OCI-LY1 (cell line): ENCODE results near the gene CHST15.

Source experiments
- H2AFZ ChIP-seq: fragments of 200-600 bp; sonication (generic), shearing (Covaris generic); 2 replicates; pipeline ENCODE4 v1.6.0; 2014; ENCODE audit warnings: antibody characterized with exemption, mild to moderate bottlenecking, low read length
- H3F3A ChIP-seq: fragments of 200-600 bp; sonication (generic), shearing (Covaris generic); 2 replicates; pipeline ENCODE4 v1.6.0; 2014; ENCODE audit warnings: mild to moderate bottlenecking, antibody characterized with exemption, low read length, moderate library complexity; ENCODE audit not compliant: insufficient read depth
- H3K27ac ChIP-seq: fragments of 200-600 bp; sonication (generic); 2 replicates; pipeline ENCODE4 v1.5.1; 2014; ENCODE audit warnings: low read length, mixed run types, mild to moderate bottlenecking, low read depth; ENCODE audit not compliant: poor library complexity, severe bottlenecking
- H3K27me3 ChIP-seq: fragments of 200-600 bp; sonication (generic); 2 replicates; pipeline ENCODE4 v1.6.0; 2014; ENCODE audit warnings: antibody characterized with exemption, mild to moderate bottlenecking, low read length, moderate library complexity; ENCODE audit not compliant: insufficient read depth
- H3K36me3 ChIP-seq: fragments of 200-600 bp; sonication (generic); 2 replicates; pipeline ENCODE4 v1.6.1; 2014; ENCODE audit warnings: mild to moderate bottlenecking, antibody characterized with exemption, low read length, moderate library complexity, mixed read lengths; ENCODE audit not compliant: insufficient read depth
- H3K4me1 ChIP-seq: fragments of 200-600 bp; sonication (generic); 2 replicates; pipeline ENCODE4 v1.5.1; 2014; ENCODE audit warnings: mild to moderate bottlenecking, low read length, moderate library complexity; ENCODE audit not compliant: insufficient read depth, severe bottlenecking
- H3K4me2 ChIP-seq: fragments of 200-600 bp; sonication (generic), shearing (Covaris generic); 2 replicates; pipeline ENCODE4 v1.6.1; 2014; ENCODE audit warnings: low read length
- H3K4me3 ChIP-seq: fragments of 200-600 bp; sonication (generic); 2 replicates; pipeline ENCODE4 v1.5.1; 2014; ENCODE audit warnings: low read length, low read depth, mild to moderate bottlenecking, mixed read lengths; ENCODE audit not compliant: poor library complexity, severe bottlenecking
- H3K79me2 ChIP-seq: fragments of 200-600 bp; shearing (Covaris generic); 2 replicates; pipeline ENCODE4 v1.6.1; 2016; ENCODE audit warnings: mixed run types, low read length, mixed read lengths; ENCODE audit not compliant: insufficient read depth
- H3K9ac ChIP-seq: fragments of 200-600 bp; sonication (generic), shearing (Covaris generic); 2 replicates; pipeline ENCODE4 v1.6.1; 2014; ENCODE audit warnings: mild to moderate bottlenecking, low read length, mixed read lengths
- H3K9me2 ChIP-seq: fragments of 200-600 bp; sonication (generic), shearing (Covaris generic); 2 replicates; pipeline ENCODE4 v1.6.1; 2014; ENCODE audit warnings: low read depth, mild to moderate bottlenecking, low read length, mixed read lengths
- H3K9me3 ChIP-seq: fragments of 200-600 bp; shearing (Covaris generic); 2 replicates; pipeline ENCODE4 v1.6.1; 2014; ENCODE audit warnings: low read length, mixed read lengths
- H4K20me1 ChIP-seq: fragments of 200-600 bp; sonication (generic), shearing (Covaris generic); 2 replicates; pipeline ENCODE4 v1.6.0; 2016; ENCODE audit warnings: mild to moderate bottlenecking, low read length; ENCODE audit not compliant: insufficient read depth
- EZH2 ChIP-seq: fragments of 200-600 bp; sonication (generic), shearing (Covaris generic); IDR thresholded peaks from 2 replicates; pipeline ENCODE4 v1.8.0; 2017; ENCODE audit warnings: borderline replicate concordance, mixed run types, mild to moderate bottlenecking, antibody characterized with exemption, low read length, moderate library complexity, mixed read lengths
- TF ChIP-seq, protein P1 (sequence below): fragments of 200-600 bp; sonication (generic), shearing (Covaris generic); IDR thresholded peaks from 2 replicates; pipeline ENCODE4 v1.5.1; 2017; ENCODE audit warnings: mild to moderate bottlenecking, antibody characterized with exemption, low read length, moderate library complexity, mixed read lengths

Gene CHST15

DNA sequence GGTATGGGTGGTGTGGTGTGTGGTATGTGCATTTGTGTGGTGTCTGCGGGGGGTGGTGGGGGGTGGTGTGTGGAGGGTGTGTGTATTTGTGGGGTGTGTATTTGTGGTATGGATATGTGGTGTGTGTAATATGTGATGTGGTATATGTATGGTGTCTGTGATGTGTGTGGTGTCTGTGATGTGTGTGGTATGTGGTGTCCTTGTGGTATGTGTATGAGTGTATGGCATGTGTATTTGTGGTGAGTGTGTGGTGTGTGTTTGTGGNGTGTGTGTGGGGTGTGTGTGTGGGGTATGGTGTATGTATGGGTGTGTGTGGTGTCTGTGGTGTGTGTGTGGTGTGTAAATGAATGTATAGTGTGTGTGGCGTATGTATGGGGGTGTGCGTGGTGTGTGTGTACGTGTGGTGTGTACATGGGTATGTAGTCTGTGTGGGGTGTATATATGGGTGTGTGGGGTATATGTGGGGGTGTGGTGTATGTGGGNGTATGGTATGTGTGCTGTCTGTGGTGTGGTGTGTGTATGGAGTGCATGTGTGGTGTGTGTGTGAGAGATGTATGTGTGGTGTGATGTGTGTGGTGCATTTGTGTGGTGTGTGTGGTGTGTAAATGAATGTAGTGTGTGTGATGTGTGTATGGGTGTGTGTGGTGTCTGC lies 27.1 kb upstream of the CHST15 start:
- Histone ChIP-seq H3F3A (no peaks in the 10 kb centered on the region), H3K9me3 (no peaks in the 10 kb centered on the region), H3K27me3 (no peaks in the 10 kb centered on the region), H3K36me3 (no peaks in the 10 kb centered on the region), H3K4me3 (no peak overlapping the region), H2AFZ (no peak overlapping the region), H3K4me2 (peak overlapping the region; percentile 38; the same call in 1 of the 2 replicates), H3K79me2 (no peaks in the 10 kb centered on the region), H3K4me1 (peaks cover 57% of the 10 kb centered on the region), H3K27ac (peak overlapping the region; percentile 19), H3K9me2 (no peaks in the 10 kb centered on the region), H4K20me1 (no peaks in the 10 kb centered on the region), H3K9ac (no peak overlapping the region; the same call in 1 of the 2 replicates)
- TF ChIP-seq, protein P1, sequence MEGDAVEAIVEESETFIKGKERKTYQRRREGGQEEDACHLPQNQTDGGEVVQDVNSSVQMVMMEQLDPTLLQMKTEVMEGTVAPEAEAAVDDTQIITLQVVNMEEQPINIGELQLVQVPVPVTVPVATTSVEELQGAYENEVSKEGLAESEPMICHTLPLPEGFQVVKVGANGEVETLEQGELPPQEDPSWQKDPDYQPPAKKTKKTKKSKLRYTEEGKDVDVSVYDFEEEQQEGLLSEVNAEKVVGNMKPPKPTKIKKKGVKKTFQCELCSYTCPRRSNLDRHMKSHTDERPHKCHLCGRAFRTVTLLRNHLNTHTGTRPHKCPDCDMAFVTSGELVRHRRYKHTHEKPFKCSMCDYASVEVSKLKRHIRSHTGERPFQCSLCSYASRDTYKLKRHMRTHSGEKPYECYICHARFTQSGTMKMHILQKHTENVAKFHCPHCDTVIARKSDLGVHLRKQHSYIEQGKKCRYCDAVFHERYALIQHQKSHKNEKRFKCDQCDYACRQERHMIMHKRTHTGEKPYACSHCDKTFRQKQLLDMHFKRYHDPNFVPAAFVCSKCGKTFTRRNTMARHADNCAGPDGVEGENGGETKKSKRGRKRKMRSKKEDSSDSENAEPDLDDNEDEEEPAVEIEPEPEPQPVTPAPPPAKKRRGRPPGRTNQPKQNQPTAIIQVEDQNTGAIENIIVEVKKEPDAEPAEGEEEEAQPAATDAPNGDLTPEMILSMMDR = no peak

DNA sequence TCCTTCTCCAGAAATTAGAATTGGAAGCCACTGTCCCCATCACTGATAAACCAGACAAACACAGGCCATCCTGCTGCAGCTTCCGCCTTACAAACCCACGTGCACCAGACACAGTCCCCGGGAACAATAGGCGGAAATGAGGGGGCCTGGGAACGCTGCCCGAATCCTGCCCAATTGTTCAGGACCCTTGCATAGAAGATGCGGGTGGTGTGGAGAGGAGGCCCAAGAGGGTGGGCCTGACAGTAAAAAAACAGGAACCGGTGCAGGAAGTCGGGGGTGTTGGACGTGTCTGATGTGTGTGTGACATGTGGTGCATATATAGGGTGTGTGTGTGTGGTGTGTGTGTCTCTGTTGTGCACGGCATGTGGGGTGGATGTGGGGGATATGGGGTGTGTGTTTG lies 26.5 kb upstream of the CHST15 start:
- no peaks in the 10 kb centered on the region for H3F3A ChIP-seq
- no peaks in the 10 kb centered on the region for H4K20me1 ChIP-seq
- no peaks in the 10 kb centered on the region for H3K9me2 ChIP-seq
- H3K4me2 ChIP-seq = peak overlapping the region; percentile 38; the same call in 1 of the 2 replicates
- H3K9ac ChIP-seq = peak overlapping the region; percentile 36; the same call in 1 of the 2 replicates
- H3K4me1 ChIP-seq = peaks cover 51% of the 10 kb centered on the region
- H3K9me3 ChIP-seq = no peaks in the 10 kb centered on the region
- no peak overlapping the region for H3K4me3 ChIP-seq
- H3K27me3 ChIP-seq = no peaks in the 10 kb centered on the region
- H3K79me2 ChIP-seq = no peaks in the 10 kb centered on the region
- H3K36me3 ChIP-seq = no peaks in the 10 kb centered on the region
- TF ChIP-seq, protein P1 = no peak
- TF ChIP-seq EZH2 = no peak
- peak overlapping the region; percentile 19 for H3K27ac ChIP-seq
- H2AFZ ChIP-seq = 0 out of 2 replicates have a peak overlapping the region, but pooled peaks have one; percentile 11

DNA sequence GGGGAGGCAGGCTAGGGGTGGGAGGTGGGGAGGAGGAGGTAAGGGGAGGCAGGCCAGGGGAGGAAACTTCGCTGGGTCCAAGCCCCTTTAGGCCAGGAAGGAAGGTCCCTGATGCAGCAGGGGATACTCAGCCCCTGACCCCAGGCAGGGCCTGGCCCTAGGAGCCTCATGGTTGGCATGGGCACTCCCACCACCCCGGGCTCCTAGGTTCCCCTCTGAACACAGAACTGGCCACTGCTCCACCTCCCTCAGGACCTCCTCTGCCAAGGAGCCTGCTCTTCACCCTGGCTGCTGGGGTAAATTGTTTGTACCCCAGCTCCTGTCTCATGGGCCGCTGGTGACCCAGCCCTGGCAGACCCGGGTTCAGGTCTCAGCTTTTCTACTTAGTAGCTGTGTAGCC lies 25.8 kb upstream of the CHST15 start:
- H3K4me2 ChIP-seq = peak overlapping the region; percentile 38; the same call in 1 of the 2 replicates
- no peak overlapping the region for H3K4me3 ChIP-seq
- TF ChIP-seq, protein P1 = no peak
- TF ChIP-seq EZH2 = no peak
- no peaks in the 10 kb centered on the region for H4K20me1 ChIP-seq
- H3F3A ChIP-seq = no peaks in the 10 kb centered on the region
- H3K36me3 ChIP-seq = no peaks in the 10 kb centered on the region
- peak overlapping the region; percentile 19 for H3K27ac ChIP-seq
- H3K9me3 ChIP-seq = no peaks in the 10 kb centered on the region
- no peaks in the 10 kb centered on the region for H3K27me3 ChIP-seq
- H3K9ac ChIP-seq = peak overlapping the region; percentile 36; the same call in 1 of the 2 replicates
- H3K4me1 ChIP-seq = peaks cover 44% of the 10 kb centered on the region
- no peak overlapping the region for H2AFZ ChIP-seq
- H3K9me2 ChIP-seq = no peaks in the 10 kb centered on the region
- H3K79me2 ChIP-seq = no peaks in the 10 kb centered on the region
